Astrocyte (in vitro differentiated cells and primary cell): Measurements from ENCODE around the gene CCT8.

ENCODE experiments used
- EZH2 ChIP-seq: IDR thresholded peaks from 2 replicates; pipeline ENCODE4 v1.6.1; 2012; ENCODE audit warnings: mild to moderate bottlenecking, low read length, inconsistent platforms; ENCODE audit not compliant: insufficient read depth
- TF ChIP-seq, protein P1 (sequence below): IDR thresholded peaks from 2 replicates; pipeline ENCODE4 v1.5.1; 2011; ENCODE audit warnings: low read depth, mild to moderate bottlenecking, inconsistent platforms, low read length, moderate library complexity; ENCODE audit not compliant: insufficient read depth

DNA sequence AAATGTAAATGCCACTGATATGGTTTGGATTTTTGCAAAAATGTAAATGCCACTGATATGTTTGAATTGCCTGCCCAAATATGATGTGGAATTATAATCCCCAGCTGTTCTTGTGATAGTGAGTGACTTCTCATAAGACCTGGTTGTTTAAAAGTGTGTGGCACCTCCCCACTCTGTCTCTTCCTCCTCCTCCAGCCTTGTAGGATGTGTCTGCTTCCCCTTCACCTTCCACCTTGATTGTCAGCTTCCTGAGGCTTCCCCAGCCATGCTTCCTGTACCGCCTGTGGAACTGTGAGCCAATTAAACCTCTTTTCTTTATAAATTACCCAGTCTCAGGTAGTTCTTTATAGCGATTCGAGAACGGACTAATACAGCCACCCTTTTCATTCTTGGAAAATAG lies 1.3 kb upstream of the CCT8 start:
- TF ChIP-seq, protein P1, sequence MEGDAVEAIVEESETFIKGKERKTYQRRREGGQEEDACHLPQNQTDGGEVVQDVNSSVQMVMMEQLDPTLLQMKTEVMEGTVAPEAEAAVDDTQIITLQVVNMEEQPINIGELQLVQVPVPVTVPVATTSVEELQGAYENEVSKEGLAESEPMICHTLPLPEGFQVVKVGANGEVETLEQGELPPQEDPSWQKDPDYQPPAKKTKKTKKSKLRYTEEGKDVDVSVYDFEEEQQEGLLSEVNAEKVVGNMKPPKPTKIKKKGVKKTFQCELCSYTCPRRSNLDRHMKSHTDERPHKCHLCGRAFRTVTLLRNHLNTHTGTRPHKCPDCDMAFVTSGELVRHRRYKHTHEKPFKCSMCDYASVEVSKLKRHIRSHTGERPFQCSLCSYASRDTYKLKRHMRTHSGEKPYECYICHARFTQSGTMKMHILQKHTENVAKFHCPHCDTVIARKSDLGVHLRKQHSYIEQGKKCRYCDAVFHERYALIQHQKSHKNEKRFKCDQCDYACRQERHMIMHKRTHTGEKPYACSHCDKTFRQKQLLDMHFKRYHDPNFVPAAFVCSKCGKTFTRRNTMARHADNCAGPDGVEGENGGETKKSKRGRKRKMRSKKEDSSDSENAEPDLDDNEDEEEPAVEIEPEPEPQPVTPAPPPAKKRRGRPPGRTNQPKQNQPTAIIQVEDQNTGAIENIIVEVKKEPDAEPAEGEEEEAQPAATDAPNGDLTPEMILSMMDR, result no peak
- no peak for TF ChIP-seq EZH2
